ENCODE results near the gene IL32. TPM values are rescaled to one million over a fixed set of nuclear protein-coding genes. Genes with fewer than 3 reads are reported as not detected.
A peak's percentile ranks its signal among the peaks of the same experiment; 100 is the strongest.

Gene IL32
- total and polyA plus RNA-seq, 2 of the 4 experiments (the other 2 are of a cell fraction), result 25.6 to 95.7 TPM

DNA sequence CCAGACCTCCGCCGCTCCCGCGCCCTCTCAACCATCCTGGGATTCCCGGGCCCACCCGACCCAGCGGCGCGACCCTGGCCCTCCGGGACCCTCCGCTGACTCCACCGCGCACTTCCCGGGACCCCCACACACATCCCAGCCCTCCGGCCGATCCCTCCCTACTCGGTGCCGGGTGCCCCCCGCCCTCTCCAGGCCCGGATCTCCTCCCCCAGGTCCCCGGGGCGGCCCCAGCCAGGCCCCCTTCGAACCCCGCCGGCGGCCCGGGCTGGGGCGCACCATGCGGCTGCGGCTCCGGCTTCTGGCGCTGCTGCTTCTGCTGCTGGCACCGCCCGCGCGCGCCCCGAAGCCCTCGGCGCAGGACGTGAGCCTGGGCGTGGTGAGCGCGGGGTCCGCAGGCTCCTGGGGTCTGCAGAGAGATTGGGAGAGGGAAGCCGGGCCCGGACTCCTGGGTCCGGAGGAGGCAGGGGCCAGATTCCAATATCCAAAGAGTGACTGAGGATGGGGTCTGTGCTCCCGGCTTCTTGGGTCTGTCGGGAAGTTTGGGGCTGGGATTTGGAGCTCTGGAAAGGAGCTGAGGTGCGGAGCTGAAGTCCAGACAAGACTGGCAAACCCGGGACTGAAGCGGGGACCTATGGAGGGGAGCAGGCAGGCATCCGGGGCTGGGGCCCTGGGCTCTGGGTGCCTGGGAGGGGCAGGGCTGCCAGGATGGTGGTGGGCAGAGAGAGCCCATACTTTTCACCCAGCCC, 18.6 kb upstream of the IL32 start:
- H3K36me3 ChIP-seq (ENCODE audit: control insufficient read depth, insufficient read depth, low read length), result no peaks in the 10 kb centered on the region
- no peak overlapping the region for H2BK120ac ChIP-seq (ENCODE audit: low read depth, low read length)
- no peaks in the 10 kb centered on the region for H3K9me1 ChIP-seq (ENCODE audit: insufficient read depth, low read length)
- no peak overlapping the region for H2BK20ac ChIP-seq (ENCODE audit: low read depth, low read length)
- no peak overlapping the region for H2AK9ac ChIP-seq (replicated peaks; ENCODE audit: low read depth, low read length, poor library complexity)
- H3K14ac ChIP-seq (replicated peaks; ENCODE audit: low read depth, low read length), result no peak overlapping the region
- no peak overlapping the region for H3K4me2 ChIP-seq (ENCODE audit: low read depth, low read length)
- H3K9me3 ChIP-seq (ENCODE audit: control insufficient read depth, insufficient read depth, low read length), result no peaks in the 10 kb centered on the region; the same call in 1 of the 2 replicates
- no peak overlapping the region for H3K56ac ChIP-seq (ENCODE audit: extremely low read depth, insufficient read depth, low read length)
- in situ Hi-C loops (cut with MboI; ENCODE audit: low sequenced_read_pairs) (no loop called here), dilution Hi-C loops (cut with HindIII; ENCODE audit: low sequenced_read_pairs, unreplicated experiment) (no loop called here), intact Hi-C loops (cut with micrococcal nuclease) (no loop called here)
- no peak overlapping the region for H2BK5ac ChIP-seq (ENCODE audit: low read depth, low read length, poor library complexity, severe bottlenecking)
- no peak overlapping the region for H3K23ac ChIP-seq (ENCODE audit: low read depth, low read length)
- H2AK5ac ChIP-seq (ENCODE audit: low read depth, low read length), result no peak overlapping the region
- ChIA-PET CTCF (interaction anchor here (0.6 kb wide), 1 partner anchor 55 kb away, joined by 3 read pairs; no protein-coding TSS in a partner anchor), POLR2A (ENCODE audit: unreplicated experiment) (no interaction called here)
- H3K4me1 ChIP-seq (ENCODE audit: control insufficient read depth, insufficient read depth, low read length), result no peaks in the 10 kb centered on the region; the same call in 1 of the 2 replicates
- no peak overlapping the region for H2AFZ ChIP-seq (replicated peaks; ENCODE audit: low read length, poor library complexity)
- H3K27me3 ChIP-seq (ENCODE audit: control insufficient read depth, insufficient read depth, low read length), result peaks cover 67% of the 10 kb centered on the region
- H4K91ac ChIP-seq (ENCODE audit: insufficient read depth, low read depth, low read length), result no peak overlapping the region
- H3K27ac ChIP-seq (ENCODE audit: insufficient read depth, low read length), result no peak overlapping the region
- H3K4ac ChIP-seq (ENCODE audit: low read depth, low read length), result no peak overlapping the region
- peak; percentile 19; the same call in 1 of the 2 replicates for ATAC-seq (ENCODE audit: low read depth)
- no peaks in the 10 kb centered on the region for H3K79me1 ChIP-seq (ENCODE audit: low read depth in 1 of 2, low read length in 2 of 2)
- H4K5ac ChIP-seq (ENCODE audit: low read depth, low read length), result no peak overlapping the region
- WGBS, 2 experiments (ENCODE audit: extremely low coverage in 2 of 2, insufficient read length in 1 of 2), result 3% methylated on average over 22 of the region's 54 CpGs; no CpG with 5 or more reads in 1 of the 2 experiments
- no peak for DNase-seq
- no peak overlapping the region for H3K9ac ChIP-seq (ENCODE audit: low read depth, low read length)
- H3K18ac ChIP-seq (ENCODE audit: low read depth, low read length), result no peak overlapping the region
- BruUV-seq (replicated peaks), result no TSS peak
- H2BK15ac ChIP-seq (ENCODE audit: low read depth, low read length), result no peak overlapping the region
- H4K20me1 ChIP-seq (ENCODE audit: insufficient read depth, low read length), result no peaks in the 10 kb centered on the region
- no peak overlapping the region for H3K4me3 ChIP-seq (ENCODE audit: insufficient read depth, low read depth, low read length)
- H4K8ac ChIP-seq (ENCODE audit: low read depth in 2 of 2, low read length in 2 of 2), result no peak overlapping the region
- TF ChIP-seq CEBPB (IDR thresholded peaks at IDR 0.05; ENCODE audit: low read depth, low read length) (no peak), CHD1 (IDR thresholded peaks at IDR 0.05; ENCODE audit: low read depth, low read length) (no peak), MXI1 (IDR thresholded peaks at IDR 0.05; ENCODE audit: borderline replicate concordance, low read depth, low read length) (no peak), BHLHE40 (IDR thresholded peaks at IDR 0.05; ENCODE audit: low read depth, low read length) (no peak), RFX5 (IDR thresholded peaks at IDR 0.05; ENCODE audit: low read depth, low read length) (no peak), SMC3 (IDR thresholded peaks at IDR 0.05; ENCODE audit: low read depth, low read length) (no peak), NFE2L2 (IDR thresholded peaks at IDR 0.05; ENCODE audit: low read depth, low read length) (no peak), POLR2A (IDR thresholded peaks at IDR 0.05; ENCODE audit: low read depth, low read length) (no peak), RAD21 (IDR thresholded peaks at IDR 0.05; ENCODE audit: low read length) (no peak), MAZ (IDR thresholded peaks at IDR 0.05; ENCODE audit: borderline replicate concordance, low read depth, low read length) (no peak), FOS (IDR thresholded peaks at IDR 0.05; ENCODE audit: low read depth, low read length) (no peak), MAFK (IDR thresholded peaks at IDR 0.05; ENCODE audit: low read depth, low read length) (no peak)
- TF ChIP-seq, protein P1, sequence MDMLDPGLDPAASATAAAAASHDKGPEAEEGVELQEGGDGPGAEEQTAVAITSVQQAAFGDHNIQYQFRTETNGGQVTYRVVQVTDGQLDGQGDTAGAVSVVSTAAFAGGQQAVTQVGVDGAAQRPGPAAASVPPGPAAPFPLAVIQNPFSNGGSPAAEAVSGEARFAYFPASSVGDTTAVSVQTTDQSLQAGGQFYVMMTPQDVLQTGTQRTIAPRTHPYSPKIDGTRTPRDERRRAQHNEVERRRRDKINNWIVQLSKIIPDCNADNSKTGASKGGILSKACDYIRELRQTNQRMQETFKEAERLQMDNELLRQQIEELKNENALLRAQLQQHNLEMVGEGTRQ (IDR thresholded peaks at IDR 0.05; ENCODE audit: low read depth, low read length), result no peak
- TF ChIP-seq, protein P2, sequence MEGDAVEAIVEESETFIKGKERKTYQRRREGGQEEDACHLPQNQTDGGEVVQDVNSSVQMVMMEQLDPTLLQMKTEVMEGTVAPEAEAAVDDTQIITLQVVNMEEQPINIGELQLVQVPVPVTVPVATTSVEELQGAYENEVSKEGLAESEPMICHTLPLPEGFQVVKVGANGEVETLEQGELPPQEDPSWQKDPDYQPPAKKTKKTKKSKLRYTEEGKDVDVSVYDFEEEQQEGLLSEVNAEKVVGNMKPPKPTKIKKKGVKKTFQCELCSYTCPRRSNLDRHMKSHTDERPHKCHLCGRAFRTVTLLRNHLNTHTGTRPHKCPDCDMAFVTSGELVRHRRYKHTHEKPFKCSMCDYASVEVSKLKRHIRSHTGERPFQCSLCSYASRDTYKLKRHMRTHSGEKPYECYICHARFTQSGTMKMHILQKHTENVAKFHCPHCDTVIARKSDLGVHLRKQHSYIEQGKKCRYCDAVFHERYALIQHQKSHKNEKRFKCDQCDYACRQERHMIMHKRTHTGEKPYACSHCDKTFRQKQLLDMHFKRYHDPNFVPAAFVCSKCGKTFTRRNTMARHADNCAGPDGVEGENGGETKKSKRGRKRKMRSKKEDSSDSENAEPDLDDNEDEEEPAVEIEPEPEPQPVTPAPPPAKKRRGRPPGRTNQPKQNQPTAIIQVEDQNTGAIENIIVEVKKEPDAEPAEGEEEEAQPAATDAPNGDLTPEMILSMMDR (conservative IDR thresholded peaks at IDR 0.05; ENCODE audit: low read depth, low read length), result no peak
- TF ChIP-seq, protein P3, sequence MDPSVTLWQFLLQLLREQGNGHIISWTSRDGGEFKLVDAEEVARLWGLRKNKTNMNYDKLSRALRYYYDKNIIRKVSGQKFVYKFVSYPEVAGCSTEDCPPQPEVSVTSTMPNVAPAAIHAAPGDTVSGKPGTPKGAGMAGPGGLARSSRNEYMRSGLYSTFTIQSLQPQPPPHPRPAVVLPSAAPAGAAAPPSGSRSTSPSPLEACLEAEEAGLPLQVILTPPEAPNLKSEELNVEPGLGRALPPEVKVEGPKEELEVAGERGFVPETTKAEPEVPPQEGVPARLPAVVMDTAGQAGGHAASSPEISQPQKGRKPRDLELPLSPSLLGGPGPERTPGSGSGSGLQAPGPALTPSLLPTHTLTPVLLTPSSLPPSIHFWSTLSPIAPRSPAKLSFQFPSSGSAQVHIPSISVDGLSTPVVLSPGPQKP (IDR thresholded peaks at IDR 0.05; ENCODE audit: borderline replicate concordance, low read depth, low read length), result no peak

All from IMR-90 (cell line).